Gastrocnemius medialis (tissue), 4 donors: ENCODE data around the gene GCLM. TPM values are rescaled to one million over a fixed set of nuclear protein-coding genes. Genes with fewer than 3 reads are reported as not detected.
"Not testable (repeated sequence)": the region's sequence is repeated elsewhere in the genome, so short reads cannot be mapped to it uniquely, and the experiment has no call there.

Experiments
- ATAC-seq, 2 donors: fragments of 150-250 bp; one replicate each; pipeline ENCODE4 v1.9.1; 2016
- DNase-seq, 2 donors: peaks; one replicate each; pipeline ENCODE4 v3.0.0-alpha.2; 2019
- H3K27ac ChIP-seq, 4 donors: fragments of 200-600 bp; sonication (generic); 1 replicate in 1 of 4; 2 replicates in 3 of 4; pipeline ENCODE4 v1.5.1; 2016 to 2018; ENCODE audit warnings: mild to moderate bottlenecking in 2 of 4, moderate library complexity in 1 of 4
- H3K27me3 ChIP-seq, 3 donors: fragments of 200-600 bp; sonication (generic) in 2 of 3; 1 replicate in 1 of 3; 2 replicates in 2 of 3; pipeline versions ENCODE4 v1.5.1 to v1.6.0; 2016 to 2019; ENCODE audit warnings: mild to moderate bottlenecking in 1 of 3, moderate library complexity in 1 of 3
- H3K36me3 ChIP-seq, 2 donors: fragments of 200-600 bp; sonication (generic) in 1 of 2; one replicate each; pipeline ENCODE4 v1.5.1; 2017 to 2018
- H3K4me1 ChIP-seq, 2 donors: fragments of 200-600 bp; sonication (generic) in 1 of 2; one replicate each; pipeline ENCODE4 v1.5.1; 2016 to 2017; ENCODE audit warnings: mild to moderate bottlenecking in 2 of 2
- H3K4me3 ChIP-seq, 4 donors: fragments of 200-600 bp; sonication (generic) in 3 of 4; 1 replicate in 1 of 4; 2 replicates in 3 of 4; pipeline ENCODE4 v1.5.1; 2016 to 2019; ENCODE audit warnings: mild to moderate bottlenecking in 2 of 4
- H3K9me3 ChIP-seq, 3 donors: fragments of 200-600 bp; sonication (generic) in 2 of 3; 1 replicate in 1 of 3; 2 replicates in 2 of 3; pipeline ENCODE4 v1.5.1; 2016 to 2019
- POLR2A ChIP-seq, 2 donors: fragments of 450-650 bp; IDR thresholded peaks; one replicate each; pipeline ENCODE4 v1.6.1; 2017; ENCODE audit warnings: antibody characterized with exemption in 2 of 2, mild to moderate bottlenecking in 2 of 2, moderate library complexity in 2 of 2
- in situ Hi-C, 4 donors: fragments of 200-750 bp; cut with MboI; loops; one replicate each; pipeline versions ENCODE4 v1.15.0 to v1.8.0; 2017; ENCODE audit warnings: low sequenced_read_pairs in 4 of 4
- intact Hi-C: fragments of 100-400 bp; cut with DNase I; formaldehyde crosslinking; loops from one replicate; pipeline ENCODE4 v1.15.1; 2023; ENCODE audit warnings: low total_unique reads
- total RNA-seq, 4 donors: library from RNA; depleted of rRNA; stranded (reverse); fragments of >200 nt; gene quantifications; one replicate each; pipeline versions ENCODE4 v1.1.0 to v1.2.3, GENCODE V29; 2016
- TF ChIP-seq, protein P1 (sequence below), 5 experiments: fragments of 450-650 bp in 3 of 5; fragments of 200-600 bp in 2 of 5; sonication (generic) in 2 of 5; IDR thresholded peaks in 4 of 5; conservative IDR thresholded peaks in 1 of 5; 1 replicate in 4 of 5; 2 replicates in 1 of 5; pipeline ENCODE4 v1.5.1; 2016 to 2019; ENCODE audit warnings: antibody characterized with exemption in 5 of 5, mild to moderate bottlenecking in 3 of 5, moderate library complexity in 3 of 5

GCLM gene
- total RNA-seq, 4 donors from 2014 or later = 20.9 to 26.7 (median 24.1) TPM

DNA sequence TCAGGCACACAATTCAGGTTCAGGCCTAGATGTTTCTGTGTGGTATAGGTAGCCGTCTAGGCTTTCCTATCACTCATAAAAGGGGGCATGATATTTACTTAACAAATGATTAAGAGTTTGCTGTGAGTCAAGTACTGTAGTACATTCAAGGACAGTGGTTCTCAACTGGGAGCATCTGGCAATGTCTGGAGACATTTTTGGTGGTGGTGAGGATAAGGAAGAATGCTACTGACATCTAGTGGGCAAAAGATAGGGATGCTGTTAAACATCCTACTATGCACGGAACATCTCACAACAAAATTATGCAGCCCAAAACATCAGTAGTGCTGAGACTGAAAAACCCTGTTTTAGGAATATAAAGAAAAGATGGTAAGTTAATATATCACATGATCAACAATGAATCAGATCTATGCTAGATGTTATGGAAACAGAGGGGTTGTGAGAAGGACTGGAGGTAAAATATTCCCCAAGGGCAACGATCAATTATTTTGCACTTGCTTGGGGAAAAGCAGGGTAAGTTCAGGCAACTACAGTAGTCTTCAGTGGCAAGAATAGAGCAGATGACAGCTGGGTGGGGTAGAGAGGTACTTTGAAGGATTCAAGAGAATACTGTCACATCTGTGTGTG, 35.1 kb downstream of the GCLM start:
- TF ChIP-seq, protein P1, sequence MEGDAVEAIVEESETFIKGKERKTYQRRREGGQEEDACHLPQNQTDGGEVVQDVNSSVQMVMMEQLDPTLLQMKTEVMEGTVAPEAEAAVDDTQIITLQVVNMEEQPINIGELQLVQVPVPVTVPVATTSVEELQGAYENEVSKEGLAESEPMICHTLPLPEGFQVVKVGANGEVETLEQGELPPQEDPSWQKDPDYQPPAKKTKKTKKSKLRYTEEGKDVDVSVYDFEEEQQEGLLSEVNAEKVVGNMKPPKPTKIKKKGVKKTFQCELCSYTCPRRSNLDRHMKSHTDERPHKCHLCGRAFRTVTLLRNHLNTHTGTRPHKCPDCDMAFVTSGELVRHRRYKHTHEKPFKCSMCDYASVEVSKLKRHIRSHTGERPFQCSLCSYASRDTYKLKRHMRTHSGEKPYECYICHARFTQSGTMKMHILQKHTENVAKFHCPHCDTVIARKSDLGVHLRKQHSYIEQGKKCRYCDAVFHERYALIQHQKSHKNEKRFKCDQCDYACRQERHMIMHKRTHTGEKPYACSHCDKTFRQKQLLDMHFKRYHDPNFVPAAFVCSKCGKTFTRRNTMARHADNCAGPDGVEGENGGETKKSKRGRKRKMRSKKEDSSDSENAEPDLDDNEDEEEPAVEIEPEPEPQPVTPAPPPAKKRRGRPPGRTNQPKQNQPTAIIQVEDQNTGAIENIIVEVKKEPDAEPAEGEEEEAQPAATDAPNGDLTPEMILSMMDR (IDR thresholded peaks at IDR 0.05 in 4 of 5, conservative IDR thresholded peaks at IDR 0.05 in 1 of 5) = peak in 4 of 5 experiments; percentile 30 to 41 (median 36)
- no peak for TF ChIP-seq POLR2A (IDR thresholded peaks at IDR 0.05)
- H3K9me3 ChIP-seq = no peaks in the 10 kb centered on the region
- H3K27ac ChIP-seq = no peak overlapping the region
- no peaks in the 10 kb centered on the region for H3K27me3 ChIP-seq
- intact Hi-C loops (loop anchor here (10.0 kb wide), 1 partner anchor 529 kb away; the partner anchor contains the start of gene DR1), in situ Hi-C loops (loop anchor here in 2 of 4 donors (25.0 kb wide), 1 partner anchor 562 kb away; no protein-coding TSS in a partner anchor)
- H3K4me1 ChIP-seq = peaks cover 25 to 29% of the 10 kb centered on the region in 2 donors
- ATAC-seq = no peak
- no peak overlapping the region for H3K4me3 ChIP-seq
- peaks cover 7 to 80% of the 10 kb centered on the region in 2 donors for H3K36me3 ChIP-seq
- no peak for DNase-seq

DNA sequence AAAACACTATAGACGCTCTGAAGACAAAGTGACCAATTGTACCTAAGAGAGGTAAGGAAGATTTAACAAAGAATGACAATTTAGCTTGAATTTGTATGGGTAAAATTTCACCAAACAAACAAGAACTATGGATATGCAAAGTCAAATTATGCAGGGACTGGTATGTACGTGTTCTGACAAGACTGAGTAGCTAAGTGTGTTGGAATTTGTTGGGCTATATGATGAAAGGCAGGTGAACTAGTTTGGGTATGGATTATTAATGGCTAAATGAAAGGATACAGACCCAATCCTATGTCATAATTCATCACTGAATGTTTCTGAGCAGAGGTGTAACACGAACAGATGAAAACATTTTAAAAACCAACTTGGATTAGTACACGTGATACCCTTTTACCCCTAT, 37.9 kb downstream of the GCLM start:
- no peak overlapping the region for H3K4me3 ChIP-seq
- H3K27me3 ChIP-seq = no peaks in the 10 kb centered on the region
- intact Hi-C loops (loop anchor here (10.0 kb wide), 1 partner anchor 527 kb away; the partner anchor contains the start of gene DR1), in situ Hi-C loops (loop anchor here in 2 of 4 donors (25.0 kb wide), 1 partner anchor 559 kb away; no protein-coding TSS in a partner anchor)
- TF ChIP-seq, protein P1 (IDR thresholded peaks at IDR 0.05 in 4 of 5, conservative IDR thresholded peaks at IDR 0.05 in 1 of 5) = no peak
- DNase-seq (no peak), ATAC-seq (no peak)
- H3K9me3 ChIP-seq = no peaks in the 10 kb centered on the region
- peaks cover 4 to 11% of the 10 kb centered on the region in 2 donors for H3K4me1 ChIP-seq
- H3K27ac ChIP-seq = no peak overlapping the region
- peaks cover 7 to 82% of the 10 kb centered on the region in 2 donors for H3K36me3 ChIP-seq

DNA sequence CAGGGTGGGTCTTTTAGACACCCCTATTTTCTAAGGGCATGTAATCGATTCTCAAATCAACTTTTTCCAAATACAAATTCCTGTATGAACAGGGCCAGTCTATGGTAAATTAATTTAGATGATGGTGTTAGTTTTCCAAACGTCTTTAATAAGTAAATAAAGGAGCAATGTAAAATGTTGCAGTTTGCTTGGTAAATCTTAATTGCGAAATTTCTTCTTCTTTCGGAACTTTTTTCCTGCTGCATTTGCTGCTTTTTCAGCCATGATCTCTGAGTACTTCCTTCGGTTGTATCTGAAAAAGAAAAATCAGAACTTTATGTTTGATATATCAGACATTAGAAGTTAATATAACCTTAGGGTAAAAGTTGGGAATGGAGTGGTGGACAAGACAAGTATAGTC, 39.6 kb downstream of the GCLM start:
- TF ChIP-seq POLR2A (IDR thresholded peaks at IDR 0.05) = no peak
- TF ChIP-seq, protein P1 (IDR thresholded peaks at IDR 0.05 in 4 of 5, conservative IDR thresholded peaks at IDR 0.05 in 1 of 5) = no peak
- H3K9me3 ChIP-seq = no peaks in the 10 kb centered on the region
- peaks cover 7 to 65% of the 10 kb centered on the region in 2 donors for H3K36me3 ChIP-seq
- in situ Hi-C loops = loop anchor here in 2 of 4 donors (25.0 kb wide), 1 partner anchor 557 kb away; no protein-coding TSS in a partner anchor
- no peak overlapping the region for H3K4me3 ChIP-seq
- no peaks in the 10 kb centered on the region for H3K27me3 ChIP-seq
- no peak for ATAC-seq
- intact Hi-C loops = loop anchor here (10.0 kb wide), 1 partner anchor 525 kb away; the partner anchor contains the start of gene DR1
- H3K4me1 ChIP-seq = peaks cover 0 to 3% of the 10 kb centered on the region in 2 donors
- H3K27ac ChIP-seq = no peak overlapping the region
- DNase-seq = no peak

DNA sequence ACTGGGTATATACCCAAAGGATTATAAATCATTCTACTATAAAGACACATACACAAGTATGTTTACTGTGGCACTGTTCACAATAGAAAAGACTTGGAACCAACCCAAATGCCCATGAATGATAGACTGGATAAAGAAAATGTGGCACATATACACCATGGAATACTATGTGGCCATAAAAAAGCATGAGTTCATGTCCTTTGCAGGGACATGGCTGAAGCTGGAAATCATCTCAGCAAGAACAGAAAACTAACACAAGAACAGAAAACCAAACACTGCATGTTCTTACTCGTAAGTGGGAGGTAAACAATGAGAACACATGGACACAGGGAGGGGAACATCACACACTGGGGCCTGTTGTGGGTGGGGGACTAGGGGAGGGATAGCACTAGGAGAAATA, 40.7 kb downstream of the GCLM start:
- peaks cover 7 to 53% of the 10 kb centered on the region in 2 donors for H3K36me3 ChIP-seq
- intact Hi-C loops, H3K9me3 ChIP-seq, ATAC-seq, H3K27ac ChIP-seq, H3K4me3 ChIP-seq, H3K4me1 ChIP-seq, H3K27me3 ChIP-seq, DNase-seq: not testable (repeated sequence)
- in situ Hi-C loops = loop anchor here in 2 of 4 donors (25.0 kb wide), 1 partner anchor 556 kb away; no protein-coding TSS in a partner anchor

DNA sequence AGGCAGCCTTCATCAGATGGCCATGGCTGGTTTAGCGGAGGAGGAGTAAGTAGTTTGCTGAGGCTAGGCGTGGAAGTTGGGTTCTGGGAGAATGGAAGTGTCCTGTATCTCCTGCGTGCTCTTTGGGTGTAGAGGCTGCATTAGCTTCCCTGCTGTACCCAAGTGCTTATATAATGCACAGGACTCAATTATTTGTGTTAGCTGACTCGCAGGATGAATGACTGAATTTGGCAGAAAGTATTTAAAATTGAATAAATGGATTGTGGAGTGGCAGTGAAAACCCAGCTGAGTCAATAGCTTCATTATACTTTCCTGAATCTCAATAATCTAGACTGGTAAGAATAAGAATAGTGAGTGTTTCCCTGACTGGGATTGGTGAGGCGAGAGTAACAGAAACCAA, 44.0 kb downstream of the GCLM start:
- intact Hi-C loops (no loop called here), in situ Hi-C loops (loop anchor here in 2 of 4 donors (25.0 kb wide), 1 partner anchor 553 kb away; no protein-coding TSS in a partner anchor)
- Histone ChIP-seq H3K27ac (no peak overlapping the region), H3K27me3 (no peaks in the 10 kb centered on the region), H3K9me3 (no peaks in the 10 kb centered on the region), H3K36me3 (peaks cover 0 to 21% of the 10 kb centered on the region in 2 donors), H3K4me1 (no peaks in the 10 kb centered on the region), H3K4me3 (no peak overlapping the region)
- TF ChIP-seq, protein P1 (IDR thresholded peaks at IDR 0.05 in 4 of 5, conservative IDR thresholded peaks at IDR 0.05 in 1 of 5) = no peak
- TF ChIP-seq POLR2A (IDR thresholded peaks at IDR 0.05) = no peak
- ATAC-seq (no peak), DNase-seq (no peak)
